Measurements from ENCODE around the gene UTF1.
"Not testable (repeated sequence)": the region's sequence is repeated elsewhere in the genome, so short reads cannot be mapped to it uniquely, and the experiment has no call there.

UTF1 gene

DNA sequence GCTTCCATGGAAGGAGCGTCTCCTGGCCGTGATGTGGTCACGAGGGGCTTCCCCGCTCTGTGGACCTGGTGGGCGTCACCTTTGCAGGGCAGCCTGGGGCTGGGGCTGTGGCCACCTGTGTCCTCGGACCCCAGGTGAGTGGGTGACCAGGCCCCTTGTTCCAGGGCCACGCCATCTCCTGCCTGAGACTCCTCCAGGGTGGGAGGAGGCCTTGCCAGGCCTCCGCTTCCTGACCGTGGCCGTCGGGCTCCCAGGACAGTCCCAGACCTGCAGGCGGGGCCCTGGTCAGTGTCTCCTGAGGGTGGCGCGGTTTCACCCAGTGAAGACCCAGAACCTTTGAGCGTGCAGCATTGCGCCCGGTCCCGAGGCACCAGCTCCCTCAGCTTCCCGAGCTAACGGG lies 20.4 kb upstream of the UTF1 start:
- DNase-seq (ENCODE audit: low spot score): no peak

DNA sequence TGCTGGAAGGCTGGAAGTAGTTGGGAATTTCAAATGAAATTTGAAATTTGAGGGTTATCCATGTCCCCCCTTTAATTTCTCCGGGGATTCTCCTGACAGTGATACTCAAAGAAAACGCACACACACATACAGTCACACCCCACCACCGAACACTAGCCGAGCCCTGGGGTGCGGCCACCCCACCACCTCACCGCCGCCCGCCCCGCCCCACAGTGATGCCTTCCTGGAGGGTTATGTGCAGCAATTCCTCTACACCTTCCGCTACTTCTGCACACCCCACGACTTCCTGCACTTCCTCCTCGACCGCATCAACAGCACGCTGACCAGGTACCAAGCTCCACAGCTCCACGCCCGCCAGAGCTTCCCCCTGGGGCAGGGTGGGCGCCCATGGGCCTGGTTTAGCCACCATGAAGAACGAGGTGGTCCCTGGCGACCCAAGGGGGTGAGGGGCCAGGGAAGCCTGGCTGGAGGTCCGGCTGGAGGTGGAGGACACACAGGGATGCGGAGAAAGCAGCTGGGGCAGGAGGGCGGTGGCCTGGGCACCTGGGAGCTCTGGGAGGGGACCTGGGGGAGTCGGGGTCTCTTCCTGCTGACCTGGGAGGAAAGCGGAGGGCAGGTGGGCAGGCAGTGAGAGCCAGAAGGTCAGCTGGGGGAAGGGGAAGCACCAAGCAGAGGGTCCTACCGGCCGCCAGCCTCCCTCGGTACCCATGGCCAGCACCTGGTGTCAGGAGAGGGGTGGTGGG lies 19.4 kb upstream of the UTF1 start:
- DNase-seq (ENCODE audit: low spot score): no peak

DNA sequence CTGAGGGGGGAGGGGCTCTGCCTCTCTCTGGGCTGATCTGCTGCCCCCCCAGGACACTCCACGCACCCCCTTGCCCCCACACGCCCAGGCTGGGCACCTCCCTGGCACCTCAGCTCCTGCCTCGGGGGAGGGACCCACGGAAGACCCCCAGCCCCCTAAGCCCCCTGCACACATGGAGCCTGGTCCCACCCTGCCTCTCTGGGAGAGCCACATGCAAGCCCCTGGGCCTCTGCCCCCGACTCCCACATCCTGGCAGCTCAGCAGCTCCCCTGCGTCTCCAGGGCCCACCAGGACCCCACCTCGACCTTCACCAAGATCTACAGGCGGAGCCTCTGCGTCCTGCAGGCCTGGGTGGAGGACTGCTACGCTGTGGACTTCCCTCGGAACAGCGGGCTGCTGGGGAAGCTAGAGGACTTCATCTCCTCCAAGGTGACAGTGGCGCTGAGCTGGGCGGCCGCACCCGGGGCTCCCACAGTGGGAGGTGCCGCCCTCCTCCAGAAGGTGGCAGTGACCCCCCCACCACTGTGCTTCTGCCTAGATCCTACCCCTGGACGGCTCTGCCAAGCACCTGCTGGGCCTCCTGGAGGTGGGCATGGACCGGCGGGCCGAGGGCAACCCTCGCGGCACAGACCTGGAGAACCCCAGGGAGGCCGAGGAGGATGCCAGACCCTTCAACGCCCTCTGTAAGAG lies 18.7 kb upstream of the UTF1 start:
- DNase-seq (ENCODE audit: low spot score): no peak

DNA sequence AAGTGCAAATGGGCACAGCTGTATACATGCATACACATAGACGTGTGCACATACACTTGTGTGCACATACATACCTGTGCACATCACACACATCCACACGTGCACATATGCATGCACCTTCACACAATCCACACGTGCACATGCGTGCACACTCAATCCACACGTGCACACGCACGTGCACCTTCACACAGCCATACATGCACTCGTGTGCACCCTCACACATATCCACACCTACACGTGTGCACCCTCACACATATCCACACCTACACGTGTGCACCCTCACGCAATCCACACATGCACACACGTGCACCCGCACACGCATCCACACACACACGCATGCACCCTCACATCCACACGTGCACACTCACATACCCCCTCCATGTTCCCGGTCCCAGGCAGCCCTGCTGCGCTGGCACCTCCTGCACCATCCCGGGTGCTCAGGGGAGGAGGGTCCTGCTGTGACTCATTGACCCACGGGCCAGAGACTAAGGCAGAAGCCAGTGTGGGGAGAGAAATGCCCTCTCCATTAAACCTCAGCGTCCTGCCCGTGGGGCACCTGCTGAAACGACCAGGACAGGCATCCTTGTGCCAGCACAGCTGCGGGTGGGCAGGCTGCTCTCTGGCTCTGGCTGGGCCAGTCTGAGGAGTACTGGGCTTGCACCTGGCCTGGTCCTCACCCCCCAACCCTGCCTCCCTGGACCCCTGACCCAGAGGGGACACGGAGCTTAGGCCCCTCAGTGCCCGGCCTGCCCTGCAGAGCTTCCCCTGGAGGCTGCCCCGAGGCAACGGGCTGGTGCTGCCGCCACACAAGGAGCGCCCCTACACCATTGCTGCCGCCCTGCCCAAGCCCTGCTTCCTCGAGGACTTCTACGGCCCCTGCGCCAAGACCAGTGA lies 17.8 kb upstream of the UTF1 start:
- DNase-seq (ENCODE audit: low spot score): no peak

DNA sequence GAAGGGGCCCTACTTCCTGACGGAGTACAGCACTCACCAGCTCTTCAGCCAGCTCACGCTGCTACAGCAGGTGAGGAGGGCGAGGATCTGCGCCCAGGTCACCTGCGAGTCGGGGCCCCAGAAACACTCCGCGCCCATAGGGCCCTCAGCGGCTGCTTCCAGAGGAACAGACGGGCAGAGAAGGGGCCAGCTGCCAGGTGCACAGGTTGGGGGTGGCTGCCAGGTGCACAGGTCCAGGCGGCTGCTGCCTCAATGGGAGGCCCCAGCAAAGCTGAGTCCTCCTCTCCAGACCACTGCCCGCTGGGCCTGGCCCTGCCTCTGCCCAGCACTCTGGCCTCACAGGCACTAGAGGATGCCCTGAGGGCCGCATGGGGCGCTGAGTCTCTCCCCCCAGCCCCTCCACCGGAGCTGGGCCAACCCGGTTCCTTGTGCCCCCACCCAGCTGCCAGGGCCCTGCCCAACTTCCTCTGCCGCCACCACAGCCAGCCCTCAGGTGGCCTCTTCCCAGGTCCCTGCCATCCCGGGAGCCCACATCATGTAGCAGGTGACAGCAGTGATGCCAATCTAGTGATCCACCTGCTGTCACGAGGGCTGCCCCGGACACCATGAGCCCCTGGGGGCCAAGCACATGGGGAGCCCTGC lies 17.0 kb upstream of the UTF1 start:
- no peak for DNase-seq (ENCODE audit: low spot score)

DNA sequence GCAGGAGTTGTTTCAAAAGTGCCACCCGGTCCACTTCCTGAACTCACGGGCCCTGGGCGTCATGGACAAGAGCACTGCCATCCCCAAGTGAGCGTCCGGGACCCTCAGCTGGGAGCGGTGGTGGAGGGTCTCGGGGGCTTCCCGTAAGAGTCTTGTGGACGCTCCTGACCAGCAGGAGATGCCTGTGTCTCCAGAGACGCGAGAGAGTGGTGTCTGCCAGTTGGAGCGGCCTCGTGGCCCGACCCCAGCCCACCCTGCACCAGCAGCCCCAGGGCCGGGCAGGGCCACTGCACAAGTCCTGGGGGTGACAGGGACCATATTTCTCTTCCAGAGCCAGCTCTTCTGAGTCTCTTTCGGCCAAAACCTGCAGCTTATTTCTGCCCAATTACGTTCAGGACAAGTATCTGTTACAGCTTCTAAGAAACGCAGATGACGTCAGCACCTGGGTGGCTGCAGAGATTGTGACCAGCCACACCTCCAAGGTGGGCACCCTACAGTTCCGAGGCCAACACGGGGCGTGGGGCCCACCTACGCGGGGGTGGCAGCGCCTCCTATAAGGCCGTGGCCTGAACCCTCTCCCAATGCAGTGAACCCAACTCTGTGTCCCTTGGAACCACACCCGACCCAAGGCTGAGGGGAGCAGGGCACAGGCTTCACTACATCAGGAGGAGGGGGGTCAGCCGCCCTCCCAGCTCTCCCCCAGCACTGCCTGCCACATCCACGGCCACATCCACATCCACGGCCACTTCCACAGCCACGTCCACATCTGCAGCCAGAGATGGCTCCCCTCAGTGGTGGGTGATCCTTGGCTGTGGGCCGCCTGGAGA lies 16.2 kb upstream of the UTF1 start:
- no peak for DNase-seq (ENCODE audit: low spot score)

DNA sequence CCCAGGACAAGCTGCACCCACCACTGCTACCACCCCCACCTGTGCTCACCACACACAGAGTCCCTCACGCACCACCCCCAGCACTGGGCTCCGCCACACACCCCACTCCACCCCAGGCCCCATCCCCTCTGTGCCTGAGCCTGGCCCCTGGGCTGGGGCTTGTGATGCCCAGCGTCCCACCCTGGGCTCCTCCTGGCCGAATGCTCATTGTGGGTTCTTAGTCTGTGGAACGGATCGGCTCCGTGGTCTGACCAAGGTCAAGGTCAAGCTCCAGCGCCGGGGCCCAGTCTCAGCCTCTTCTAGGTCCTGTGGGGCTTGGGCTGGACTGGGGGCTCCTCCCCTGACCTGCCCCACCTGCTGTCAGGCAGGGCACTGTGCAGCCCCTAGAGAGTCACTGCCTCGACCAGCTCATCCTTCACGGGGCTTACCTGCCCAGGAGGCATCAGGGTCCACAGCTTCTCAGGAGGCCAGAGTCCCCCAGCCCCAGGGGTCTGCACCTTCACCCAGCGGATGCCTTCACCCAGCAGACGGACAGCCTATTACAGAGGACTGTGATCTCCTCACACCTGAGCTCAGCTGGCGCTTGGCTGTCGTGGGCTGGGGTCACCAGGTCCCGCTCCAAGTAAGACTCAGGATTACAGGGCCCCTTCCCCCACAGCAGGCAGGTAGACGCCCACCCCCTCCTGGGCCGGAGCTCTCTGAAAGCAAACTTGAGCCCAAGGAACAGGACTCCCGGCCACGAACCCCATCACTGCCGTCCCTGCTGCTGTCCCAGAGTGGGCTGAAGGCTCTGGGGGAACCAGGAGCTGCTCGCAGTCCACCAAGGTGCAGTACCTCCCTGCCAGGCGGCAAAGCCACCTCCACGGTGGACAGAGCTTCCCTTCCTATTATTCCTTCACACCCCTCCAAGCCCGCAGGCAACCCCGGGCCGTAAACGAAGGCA lies 15.3 kb upstream of the UTF1 start:
- no peak for DNase-seq (ENCODE audit: low spot score)

DNA sequence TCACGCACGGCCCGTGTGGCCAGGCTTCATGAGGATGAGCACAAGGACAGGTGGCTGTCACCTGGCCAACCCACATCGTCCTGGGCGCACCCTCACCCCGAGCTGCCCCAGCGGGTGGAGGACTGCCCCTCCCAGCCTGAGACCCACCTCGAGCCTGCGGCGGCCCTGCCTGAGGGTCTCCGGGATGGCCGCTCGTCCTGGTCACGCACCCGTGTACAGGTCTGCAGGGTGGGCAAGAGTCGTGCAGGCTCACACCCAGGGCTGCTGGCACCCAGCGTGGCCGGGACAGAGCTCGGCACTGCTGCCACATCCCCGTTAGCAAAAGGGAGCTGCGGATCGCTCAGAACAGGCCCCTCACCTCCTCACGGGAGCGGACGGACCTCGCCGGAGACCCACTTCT lies 14.4 kb upstream of the UTF1 start:
- DNase-seq (ENCODE audit: low spot score): no peak

DNA sequence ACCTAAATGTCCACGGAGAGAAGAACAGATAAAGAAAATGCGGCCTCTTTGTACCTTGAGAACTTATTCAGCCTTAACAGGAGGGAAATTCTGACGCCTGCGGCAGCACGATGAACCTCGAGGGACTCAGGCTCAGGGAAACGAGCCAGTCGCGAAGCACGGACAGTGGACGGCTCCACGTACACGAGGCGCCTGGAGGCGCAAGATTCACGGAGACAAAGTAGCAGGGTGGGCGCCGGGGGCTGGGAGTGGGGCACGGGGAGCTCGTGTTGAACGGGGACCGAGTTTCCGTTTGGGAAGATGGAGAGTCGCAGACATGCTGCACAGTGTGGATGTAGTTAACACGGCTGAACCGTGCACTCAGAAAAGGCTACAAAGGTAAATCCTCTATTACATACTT lies 13.2 kb upstream of the UTF1 start:
- no peak for DNase-seq (ENCODE audit: low spot score)

DNA sequence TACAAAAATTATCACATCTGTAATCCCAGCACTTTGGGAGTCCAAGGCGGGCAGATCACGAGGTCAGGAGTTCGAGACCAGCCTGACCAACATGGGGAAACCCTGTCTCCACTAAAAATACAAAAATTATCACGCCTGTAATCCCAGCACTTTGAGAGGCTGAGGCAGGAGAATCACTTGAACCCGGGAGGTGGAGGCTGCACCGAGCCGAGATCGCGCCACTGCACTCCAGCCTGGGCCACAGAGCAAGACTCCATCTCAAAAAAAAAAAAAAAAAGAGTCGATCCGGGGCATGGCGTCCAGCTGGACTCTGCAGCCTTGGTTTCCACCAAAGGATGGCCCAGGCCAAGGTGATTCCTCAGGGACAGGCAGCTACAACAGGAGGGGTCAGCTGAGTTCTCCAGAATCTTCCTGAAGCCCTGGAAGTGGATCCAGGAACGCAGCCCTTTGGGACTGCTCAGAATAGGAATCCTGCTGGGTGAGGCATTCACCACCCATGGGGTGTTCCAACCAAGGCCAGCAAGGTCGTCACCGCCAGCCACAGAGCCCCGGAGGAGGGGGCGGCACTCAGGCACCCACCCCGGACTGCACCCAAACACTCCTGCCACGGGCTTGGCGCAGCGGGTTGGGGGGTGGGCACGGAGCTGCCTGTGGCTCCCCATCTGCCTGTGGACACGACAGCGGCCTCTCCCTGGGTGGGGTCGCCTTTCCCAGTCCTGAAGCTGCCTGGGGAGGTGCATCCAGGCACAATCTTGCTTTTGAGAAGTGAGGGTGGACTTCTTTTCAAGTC lies 12.0 kb upstream of the UTF1 start:
- no peak for DNase-seq (ENCODE audit: low spot score)

DNA sequence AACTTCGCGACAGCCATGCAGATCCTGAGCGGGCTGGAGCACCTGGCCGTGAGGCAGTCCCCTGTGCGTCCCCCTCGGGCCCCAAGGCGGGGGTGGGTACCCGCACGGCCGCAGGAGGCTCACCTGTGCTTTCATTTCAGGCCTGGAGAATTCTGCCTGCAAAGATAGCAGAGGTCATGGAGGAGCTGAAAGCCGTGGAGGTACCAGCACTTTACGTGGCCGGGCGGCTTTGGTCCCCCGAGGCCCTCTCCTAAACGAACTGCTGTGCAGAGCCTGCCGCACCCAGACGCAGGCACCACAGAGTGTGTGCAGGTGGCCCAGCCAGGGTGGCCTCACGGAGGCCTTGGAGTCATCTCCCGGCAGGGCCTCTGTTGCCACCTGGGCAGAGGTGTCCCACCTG lies 11.1 kb upstream of the UTF1 start:
- no peak for DNase-seq (ENCODE audit: low spot score)

DNA sequence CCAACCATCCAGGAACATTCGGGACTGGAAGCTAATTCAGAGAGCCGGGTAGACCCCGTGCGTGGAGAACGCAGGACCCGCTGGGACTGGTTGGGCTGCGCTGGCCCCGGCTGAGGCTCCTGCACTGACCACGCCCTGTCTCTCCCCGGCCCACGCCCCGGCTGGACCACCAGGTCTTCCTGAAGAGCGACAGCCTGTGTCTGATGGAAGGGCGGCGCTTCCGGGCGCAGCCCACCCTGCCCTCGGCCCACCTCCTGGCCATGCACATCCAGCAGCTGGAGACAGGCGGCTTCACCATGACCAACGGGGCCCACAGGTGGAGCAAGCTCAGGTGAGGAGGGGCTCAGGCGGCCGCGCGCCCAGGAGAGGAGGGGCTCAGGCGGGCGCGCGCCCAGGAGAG lies 10.2 kb upstream of the UTF1 start:
- no peak for DNase-seq (ENCODE audit: low spot score)

DNA sequence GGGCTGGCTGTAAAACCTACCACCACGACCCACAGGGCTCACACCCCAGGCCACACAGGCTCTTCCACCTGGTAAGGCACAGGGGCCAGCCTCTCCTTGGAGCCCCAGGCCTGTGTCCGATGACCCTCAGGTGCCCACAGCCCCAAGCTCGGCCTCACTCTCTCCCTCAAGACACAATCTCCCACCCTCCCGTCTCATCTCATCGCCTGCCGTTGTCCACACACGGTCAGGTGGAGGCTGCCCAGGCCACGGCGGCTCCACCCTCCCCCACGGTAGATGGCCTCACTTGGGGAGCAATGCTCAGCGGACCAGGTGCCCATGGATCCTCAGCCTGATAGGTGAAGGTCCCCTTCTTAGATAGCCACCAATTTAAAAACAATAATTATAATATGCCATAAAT lies 8.7 kb upstream of the UTF1 start:
- DNase-seq (ENCODE audit: low spot score): no peak

DNA sequence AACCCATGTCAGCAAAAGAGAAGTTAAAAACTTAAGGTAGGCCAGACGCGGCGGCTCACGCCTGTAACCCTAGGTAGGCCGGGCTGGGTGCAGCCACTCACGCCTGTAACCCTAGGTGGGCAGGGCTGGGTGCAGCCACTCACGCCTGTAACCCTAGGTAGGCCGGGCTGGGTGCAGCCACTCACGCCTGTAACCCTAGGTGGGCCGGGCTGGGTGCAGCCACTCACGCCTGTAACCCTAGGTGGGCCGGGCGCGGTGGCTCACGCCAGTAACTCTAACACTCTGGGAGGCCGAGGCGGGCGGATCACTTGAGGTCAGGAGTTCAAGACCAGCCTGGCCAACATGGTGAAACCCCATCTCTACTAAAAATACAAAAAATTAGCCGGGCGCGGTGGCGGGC lies 8.3 kb upstream of the UTF1 start:
- DNase-seq (ENCODE audit: low spot score): not testable (repeated sequence)

DNA sequence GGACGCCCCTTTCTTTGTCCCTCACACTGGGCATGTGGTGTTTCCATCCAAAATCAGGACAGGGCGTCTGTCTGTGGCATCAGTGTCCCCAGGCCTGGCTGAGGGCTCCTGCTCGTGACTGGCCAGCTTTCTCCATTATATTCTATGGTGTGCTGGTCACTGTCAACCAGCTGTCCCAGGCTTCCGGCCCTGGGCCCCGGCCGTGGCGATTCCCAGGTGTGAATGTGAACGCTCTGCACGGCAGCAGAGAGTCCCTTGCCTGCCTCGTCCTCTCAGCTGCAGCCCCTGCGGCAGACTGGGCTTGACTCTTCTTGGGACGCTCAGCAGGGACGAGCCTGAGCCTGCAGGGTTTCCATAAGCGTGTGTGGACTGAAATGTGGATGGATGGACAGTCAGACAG lies 5.9 kb upstream of the UTF1 start:
- DNase-seq (ENCODE audit: low spot score): no peak

DNA sequence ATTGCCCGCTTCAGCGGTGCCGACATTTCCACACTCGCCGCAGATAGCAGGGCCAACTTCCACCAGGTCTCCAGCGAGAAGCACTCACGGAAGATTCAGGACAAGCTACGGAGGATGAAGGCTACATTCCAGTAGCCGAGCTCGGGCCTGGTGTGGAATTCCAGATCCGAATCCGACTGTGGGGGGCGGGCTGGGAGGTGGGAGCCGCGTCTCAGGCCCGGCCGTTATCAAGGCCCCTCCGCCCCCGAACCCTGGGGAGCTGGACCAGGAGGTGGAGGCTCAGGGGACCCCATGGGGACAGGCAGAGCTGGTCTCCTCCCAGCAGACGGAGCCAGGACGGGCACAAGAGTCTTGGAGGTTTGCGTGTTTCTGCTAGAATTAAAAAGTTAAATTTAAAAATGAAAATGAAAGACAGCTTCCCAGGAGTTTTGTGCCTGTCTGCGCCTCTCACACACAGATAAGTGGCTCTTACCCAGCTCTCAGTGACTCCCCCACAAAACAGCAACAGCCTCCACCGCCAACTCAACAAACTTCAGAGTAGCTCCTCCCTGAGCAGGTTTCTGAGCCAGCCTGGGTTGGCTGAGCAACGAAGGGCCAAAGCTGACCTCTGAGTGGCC lies 5.2 kb upstream of the UTF1 start:
- DNase-seq (ENCODE audit: low spot score): no peak

DNA sequence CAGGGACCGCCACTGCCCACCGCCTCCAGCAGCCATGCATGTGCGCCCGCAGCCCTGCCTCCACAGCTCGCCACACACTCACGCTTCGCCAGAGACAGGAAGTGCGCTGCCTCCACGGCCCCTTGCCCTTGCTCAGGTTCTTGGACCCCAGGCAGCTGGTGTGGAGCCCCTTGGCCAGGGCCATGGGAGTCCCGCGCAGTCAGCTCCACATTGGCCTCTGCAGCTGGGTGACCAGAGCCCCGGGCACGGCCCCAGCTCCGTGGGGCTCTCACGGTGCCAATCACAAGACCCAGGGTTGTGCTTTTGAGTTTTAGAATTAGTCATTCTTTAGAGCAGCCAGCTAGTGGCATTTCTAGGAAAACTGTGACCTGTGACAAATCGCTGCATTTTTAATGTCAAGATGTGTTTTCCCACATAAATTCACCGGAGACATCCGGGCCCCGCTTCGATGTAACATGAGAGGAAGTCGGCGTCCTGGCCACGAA lies 4.3 kb upstream of the UTF1 start:
- no peak for DNase-seq (ENCODE audit: low spot score)

DNA sequence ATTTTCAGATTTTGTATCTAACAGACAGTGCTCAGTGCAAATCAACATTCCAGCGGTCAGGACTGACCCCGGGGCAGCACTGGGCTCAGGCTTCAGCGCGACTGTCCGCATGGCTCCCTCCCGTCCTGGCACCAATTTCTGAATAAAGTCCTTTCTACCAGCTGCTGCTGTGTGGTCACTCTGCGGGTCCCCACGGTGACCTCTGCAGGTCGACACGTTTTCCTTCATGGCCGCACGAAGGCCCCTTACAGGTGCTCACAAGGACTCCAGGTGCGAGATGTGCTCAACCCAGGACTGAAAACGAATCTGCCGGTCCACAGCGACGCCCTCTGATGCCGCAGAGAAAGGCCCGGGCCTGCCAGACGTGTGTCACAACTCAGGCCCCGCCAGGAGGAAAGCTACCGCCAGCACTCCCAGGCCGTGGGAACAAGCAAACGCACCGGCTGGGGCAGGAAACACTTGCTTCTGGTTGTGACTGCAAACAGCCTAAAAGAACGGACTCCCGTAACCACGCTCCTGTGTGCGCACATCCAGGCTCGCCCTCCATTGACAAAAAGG lies 3.7 kb upstream of the UTF1 start:
- DNase-seq (ENCODE audit: low spot score): no peak

DNA sequence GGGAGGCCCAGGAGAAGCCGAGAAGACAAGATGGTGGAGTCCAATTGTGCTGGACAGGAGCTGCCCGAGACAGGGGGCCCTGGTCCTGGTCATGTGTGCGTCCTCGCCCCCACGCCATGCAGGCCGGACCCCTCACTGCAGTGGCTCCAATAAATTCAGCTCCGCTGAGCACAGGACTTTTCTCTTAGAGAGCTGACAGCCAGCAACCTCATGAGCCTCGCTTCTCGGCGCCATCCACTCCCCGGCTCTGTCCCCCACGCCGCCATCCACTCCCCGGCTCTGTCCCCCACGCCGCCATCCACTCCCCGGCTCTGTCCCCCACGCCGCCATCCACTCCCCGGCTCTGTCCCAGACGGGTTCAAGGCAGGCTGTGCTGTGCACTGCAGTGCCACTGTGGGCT lies 2.8 kb upstream of the UTF1 start:
- DNase-seq (ENCODE audit: low spot score): no peak

All from NAMALWA (cell line).